GM12873 (cell line): ENCODE measurements around the gene TECTA.

Source experiments
- CTCF ChIP-seq: IDR thresholded peaks from 2 replicates; pipeline ENCODE4 v1.5.1; 2012; ENCODE audit warnings: low read depth, mild to moderate bottlenecking, moderate library complexity, low read length, control low read depth; ENCODE audit not compliant: insufficient read depth; ENCODE audit errors: missing control alignments

The TECTA gene

GRCh38 chr11:121131656-121132055, 30.6 kb downstream of the TECTA start:
- no peak for TF ChIP-seq CTCF

GRCh38 chr11:121132211-121132976, 31.4 kb downstream of the TECTA start:
- TF ChIP-seq CTCF: peak; percentile 17

GRCh38 chr11:121134741-121135312, 33.8 kb downstream of the TECTA start:
- TF ChIP-seq CTCF: no peak

GRCh38 chr11:121137005-121137404, 36.0 kb downstream of the TECTA start:
- TF ChIP-seq CTCF: no peak

GRCh38 chr11:121138259-121138658, 37.2 kb downstream of the TECTA start:
- TF ChIP-seq CTCF: no peak

- no peak for TF ChIP-seq CTCF
Observed at GRCh38 chr11:121140369-121140768, 39.3 kb downstream of the TECTA start.

GRCh38 chr11:121141066-121141465, 40.0 kb downstream of the TECTA start:
- no peak for TF ChIP-seq CTCF
